Activated CD8-positive, alpha-beta memory T cell treated with anti-CD3 and anti-CD28 coated beads, Interleukin-2, amount 50 U/mL, for 24 hours (primary cell): ENCODE results near the gene ABTB2.
A peak's percentile ranks its signal among the peaks of the same experiment; 100 is the strongest.
"Not testable (repeated sequence)": the region's sequence is repeated elsewhere in the genome, so short reads cannot be mapped to it uniquely, and the experiment has no call there.

ENCODE experiments used
- DNase-seq: peaks from one replicate; pipeline ENCODE4 v3.0.0-alpha.2; 2020; ENCODE audit errors: extremely low read depth

Gene ABTB2

DNA sequence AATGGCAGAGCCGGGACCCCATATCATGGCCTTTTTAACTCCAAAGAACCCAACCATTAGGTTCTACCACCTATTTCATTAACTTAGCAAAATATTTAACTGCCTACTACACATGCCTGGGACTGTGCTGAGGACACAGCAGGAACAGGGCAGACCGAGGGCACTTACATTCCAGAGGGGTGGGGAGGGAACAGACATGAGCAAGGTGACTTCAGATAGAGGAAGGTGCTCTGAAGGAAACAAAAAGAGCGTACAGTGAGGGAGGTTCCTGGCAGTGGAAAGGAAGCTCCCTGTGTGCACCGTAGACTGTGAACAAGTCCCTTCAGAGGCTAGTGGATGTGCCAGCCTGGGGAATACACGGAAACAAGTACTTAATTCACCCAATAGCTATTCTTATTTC is 169.6 kb downstream of the ABTB2 start:
- no peak for DNase-seq

DNA sequence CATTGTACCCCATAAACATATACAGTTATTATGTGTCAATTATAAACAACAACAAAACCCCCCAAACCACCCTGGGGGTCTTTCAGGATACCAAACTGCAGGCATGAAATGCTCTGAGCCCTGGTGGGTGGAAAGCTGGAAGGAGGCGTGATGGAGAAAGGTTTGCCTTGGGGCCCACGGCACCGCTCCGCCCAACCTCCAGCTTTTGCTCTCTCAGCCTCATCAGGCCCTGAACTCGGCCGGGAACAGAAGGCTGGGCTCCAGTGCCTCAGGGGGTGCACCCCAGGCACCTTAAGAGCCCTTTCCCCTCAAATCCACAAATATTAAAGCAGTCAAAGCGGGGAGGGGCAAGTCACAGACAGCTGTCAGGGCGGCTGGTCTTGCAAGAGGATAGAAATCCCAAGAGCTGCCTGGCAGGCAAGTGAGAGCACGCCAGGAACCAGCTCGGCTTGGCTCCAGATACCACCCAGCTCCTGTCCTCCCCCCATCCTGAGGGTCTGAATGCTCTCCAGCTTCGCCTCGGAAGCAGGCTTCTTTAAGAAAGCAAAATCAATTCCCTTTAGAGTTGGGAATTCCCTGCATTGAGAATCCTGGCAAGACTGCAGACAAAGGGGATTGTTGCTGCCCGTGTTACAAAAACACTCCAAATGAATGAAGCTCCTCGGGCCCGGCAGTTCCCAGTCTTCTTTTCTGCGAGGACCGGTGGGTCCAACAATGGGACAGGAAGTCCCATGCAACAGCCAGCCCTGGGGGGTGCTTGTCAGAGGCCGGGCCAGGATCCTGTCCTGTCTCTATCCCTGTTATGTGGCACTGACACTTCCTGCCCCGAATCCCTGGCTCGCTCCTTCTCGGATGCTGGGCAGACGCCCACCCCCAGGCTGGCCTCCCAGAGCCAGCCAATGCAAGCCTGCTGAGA is 171.6 kb downstream of the ABTB2 start:
- DNase-seq = no peak

DNA sequence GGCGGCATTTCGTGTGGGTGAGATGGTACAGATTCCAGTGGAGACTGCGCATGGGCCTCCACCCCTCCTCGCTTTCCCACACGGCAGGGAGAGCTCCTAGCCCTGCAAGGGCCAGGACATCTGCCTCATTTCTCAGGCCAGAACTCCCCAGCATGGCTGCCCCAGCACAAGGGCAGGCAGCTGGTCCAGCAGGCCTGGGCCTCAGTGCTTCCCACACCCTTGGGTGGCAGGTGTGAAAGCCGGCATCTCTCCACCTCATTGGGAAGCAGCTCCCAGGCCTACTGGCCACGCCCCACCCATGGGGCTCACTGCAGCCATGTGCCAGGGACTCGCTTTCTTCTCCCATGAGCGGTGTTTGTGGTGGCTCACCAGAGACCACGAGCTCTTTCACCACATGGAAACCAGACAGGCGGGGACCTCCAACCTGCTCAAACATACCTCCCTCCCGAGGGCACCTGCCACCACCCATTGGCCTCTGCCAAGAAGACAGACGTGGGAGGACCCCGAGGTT is 173.2 kb downstream of the ABTB2 start:
- no peak for DNase-seq

- DNase-seq = no peak
Measured at GRCh38 chr11:34183848-34184391, 173.9 kb downstream of the ABTB2 start.

DNA sequence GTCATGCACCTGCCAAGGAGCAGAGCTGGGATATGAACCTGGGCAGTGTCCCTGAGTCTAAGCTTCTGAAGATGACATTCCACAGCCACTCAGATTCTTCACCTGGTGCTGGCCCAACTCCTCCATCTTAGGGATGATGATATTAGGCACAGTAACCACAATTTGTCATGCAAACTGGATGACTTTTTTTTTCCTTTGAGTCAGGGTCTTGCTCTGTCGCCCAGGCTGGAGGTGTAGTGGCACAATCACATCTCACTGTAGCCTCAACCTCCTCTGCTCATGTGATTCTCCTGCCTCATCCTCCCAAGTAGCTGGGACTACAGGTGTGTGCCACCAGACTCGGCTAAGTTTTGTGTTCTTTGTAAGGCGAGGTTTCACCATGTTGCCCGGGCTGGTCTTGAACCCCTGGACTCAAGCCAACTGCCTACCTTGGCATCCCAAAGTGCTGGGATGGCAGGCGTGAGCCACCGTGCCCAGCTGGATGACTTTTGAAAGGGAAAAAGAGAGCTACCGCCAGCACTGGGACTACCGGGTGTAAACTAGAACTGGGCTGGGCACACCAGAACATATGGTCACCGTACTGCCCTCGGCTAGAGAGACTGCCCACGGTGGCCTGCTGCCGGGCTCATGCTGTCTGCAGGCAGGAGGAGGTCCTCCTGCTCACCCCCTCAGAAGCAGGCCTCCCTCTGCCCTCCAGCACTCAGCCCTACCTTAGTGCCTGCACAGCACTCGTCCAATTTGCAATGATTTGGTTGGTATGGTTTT is 174.7 kb downstream of the ABTB2 start:
- no peak for DNase-seq

- DNase-seq = no peak
Measured at GRCh38 chr11:34182425-34182824, 175.4 kb downstream of the ABTB2 start.

DNA sequence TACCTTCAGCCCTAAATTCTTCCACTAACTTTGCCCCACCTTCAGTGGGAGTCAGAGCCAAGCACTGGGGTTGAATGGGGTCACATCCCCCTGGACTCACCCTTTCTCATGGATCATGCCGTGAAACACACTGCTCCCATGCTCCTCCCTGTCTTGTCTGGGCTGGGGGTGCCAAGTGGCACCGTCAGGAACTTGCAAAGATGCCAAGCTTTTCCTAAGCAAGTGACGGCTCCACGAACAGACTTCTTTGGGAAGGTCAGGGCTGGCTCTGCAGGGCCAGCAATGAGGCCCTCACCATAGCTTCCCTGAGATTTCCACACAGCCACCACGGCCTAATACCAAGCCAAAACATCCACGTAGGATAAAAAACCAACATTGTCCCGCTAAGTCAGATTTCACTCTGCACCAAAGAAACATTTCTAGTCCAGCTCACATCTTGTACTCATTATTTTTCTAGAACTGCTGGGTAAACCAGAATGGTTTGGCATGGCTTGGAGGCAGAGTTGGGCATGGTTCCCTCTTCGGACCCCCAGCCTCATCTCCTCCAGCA is 175.9 kb downstream of the ABTB2 start:
- DNase-seq = no peak

- DNase-seq = no peak
Measured at GRCh38 chr11:34181251-34181650, 176.6 kb downstream of the ABTB2 start.

GRCh38 chr11:34180814-34181165 is 177.0 kb downstream of the ABTB2 start:
- not testable (repeated sequence) for DNase-seq

- DNase-seq = no peak
Measured at GRCh38 chr11:34180040-34180813, 177.6 kb downstream of the ABTB2 start.

DNA sequence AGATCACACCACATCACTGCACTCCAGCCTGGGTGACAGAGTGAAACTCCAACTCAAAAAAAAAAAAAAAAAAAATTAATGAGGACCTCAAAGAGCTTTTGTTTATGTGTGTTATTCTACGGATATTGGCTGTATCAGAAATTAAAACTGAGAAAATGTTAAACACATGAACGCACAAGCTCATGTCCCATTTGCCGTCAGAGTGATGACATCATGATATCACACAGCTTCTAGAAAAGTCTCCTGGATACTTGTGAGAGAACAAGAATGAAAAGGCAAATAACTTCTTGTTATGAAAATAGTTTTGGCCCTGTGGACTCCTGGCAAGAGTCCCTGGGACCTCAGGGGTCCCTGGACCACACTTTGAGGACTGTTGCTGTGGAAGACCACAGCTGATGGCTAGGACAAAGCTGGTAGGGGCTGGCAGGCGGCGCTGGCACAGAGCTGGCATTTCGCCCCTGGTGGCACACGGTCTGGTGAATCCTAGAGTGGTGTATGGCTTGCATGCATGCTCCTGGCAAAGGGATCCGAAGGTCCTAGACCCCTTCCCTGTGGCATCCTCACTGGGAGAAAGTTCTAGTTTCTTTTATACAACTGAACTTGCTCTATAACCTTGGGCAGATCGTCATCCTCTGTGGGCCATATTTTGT is 178.7 kb downstream of the ABTB2 start:
- DNase-seq = no peak

GRCh38 chr11:34178209-34178821 is 179.5 kb downstream of the ABTB2 start:
- DNase-seq = no peak

DNA sequence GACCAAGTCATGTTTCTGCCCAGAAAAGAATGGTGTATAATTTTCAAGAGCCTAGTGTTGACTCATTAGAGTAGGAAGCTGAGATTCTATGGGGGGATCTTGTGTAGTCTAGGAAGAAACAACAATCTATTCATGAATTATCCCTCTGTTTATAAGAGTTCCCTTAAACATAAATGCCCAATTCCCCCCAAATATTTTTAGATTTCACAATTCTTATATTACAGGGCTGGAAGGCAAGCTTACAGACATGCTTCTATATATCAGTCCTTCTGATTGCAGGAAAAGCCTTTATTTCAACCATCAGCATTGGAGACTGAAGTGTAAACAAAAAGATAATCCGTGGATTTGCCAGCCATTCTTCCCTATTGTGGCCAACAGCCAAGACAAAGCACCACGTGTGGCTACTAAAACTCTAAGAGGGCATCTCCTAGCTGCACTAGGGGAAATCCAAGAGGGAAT is 181.0 kb downstream of the ABTB2 start:
- DNase-seq = no peak

- DNase-seq = no peak
Measured at GRCh38 chr11:34175284-34176019, 182.4 kb downstream of the ABTB2 start.

DNA sequence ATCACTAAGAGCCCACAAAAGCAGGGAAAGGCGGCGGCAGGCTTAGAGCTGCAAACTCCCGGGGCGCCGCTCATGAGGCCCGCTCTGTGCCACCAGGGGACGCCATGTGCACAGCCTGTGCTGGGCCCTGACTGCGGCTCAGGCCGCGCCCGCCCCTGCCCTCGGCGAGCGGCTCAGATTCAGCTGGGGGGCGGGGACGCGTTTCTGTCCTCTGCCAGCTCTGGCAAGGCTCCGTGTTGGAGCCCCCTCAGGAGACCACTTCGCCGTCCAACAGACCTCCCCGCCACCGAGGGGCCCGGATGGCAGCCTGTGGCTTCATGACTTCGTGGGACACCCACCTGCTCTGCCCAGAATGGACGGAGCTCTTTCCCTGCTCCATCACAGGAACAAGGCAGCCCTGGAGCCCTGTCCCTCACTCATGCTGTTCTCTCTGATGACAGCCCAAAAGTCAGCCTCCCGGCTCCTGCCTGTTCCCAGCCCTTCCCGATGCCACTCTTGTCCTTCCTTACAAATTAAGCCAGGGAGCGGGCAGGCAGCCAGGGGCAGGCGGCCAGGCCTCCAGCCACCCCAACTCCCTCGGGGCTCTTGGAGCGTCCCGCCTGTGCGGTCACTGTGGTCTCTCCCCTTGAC is 183.3 kb downstream of the ABTB2 start:
- DNase-seq = peak; percentile 52

GRCh38 chr11:34173050-34173449 is 184.8 kb downstream of the ABTB2 start:
- no peak for DNase-seq

- no peak for DNase-seq
Measured at GRCh38 chr11:34169686-34170085, 188.1 kb downstream of the ABTB2 start.

- no peak for DNase-seq
Measured at GRCh38 chr11:34168642-34169420, 189.0 kb downstream of the ABTB2 start.
